Fibroblast of the aortic adventitia (primary cell): ENCODE results near the gene PHF2. TPM values are rescaled to one million over a fixed set of nuclear protein-coding genes. Genes with fewer than 3 reads are reported as not detected.
A peak's percentile ranks its signal among the peaks of the same experiment; 100 is the strongest.

Experiments used
- DNase-seq: peaks from one replicate; pipeline ENCODE4 v3.0.0-alpha.2; 2010; ENCODE audit warnings: low read depth
- H3K4me3 ChIP-seq: 2 replicates; pipeline ENCODE4 v1.5.1; 2011; ENCODE audit warnings: low read depth, mild to moderate bottlenecking, control low read depth, low read length, moderate library complexity
- total RNA-seq: library from RNA; depleted of rRNA; stranded (reverse); fragments of >200 nt; gene quantifications from 2 replicates; pipeline ENCODE4 v1.2.3, GENCODE V29; 2012; ENCODE audit warnings: low replicate concordance
- TF ChIP-seq, protein P1 (sequence below): IDR thresholded peaks from 2 replicates; pipeline ENCODE4 v1.5.1; 2011; ENCODE audit warnings: mild to moderate bottlenecking, low read length, control low read depth, inconsistent platforms; ENCODE audit not compliant: insufficient read depth

Gene PHF2
- total RNA-seq, 1 donor = 14.2 TPM

GRCh38 chr9:93681269-93682154 is 105.1 kb downstream of the PHF2 start:
- TF ChIP-seq, protein P1, sequence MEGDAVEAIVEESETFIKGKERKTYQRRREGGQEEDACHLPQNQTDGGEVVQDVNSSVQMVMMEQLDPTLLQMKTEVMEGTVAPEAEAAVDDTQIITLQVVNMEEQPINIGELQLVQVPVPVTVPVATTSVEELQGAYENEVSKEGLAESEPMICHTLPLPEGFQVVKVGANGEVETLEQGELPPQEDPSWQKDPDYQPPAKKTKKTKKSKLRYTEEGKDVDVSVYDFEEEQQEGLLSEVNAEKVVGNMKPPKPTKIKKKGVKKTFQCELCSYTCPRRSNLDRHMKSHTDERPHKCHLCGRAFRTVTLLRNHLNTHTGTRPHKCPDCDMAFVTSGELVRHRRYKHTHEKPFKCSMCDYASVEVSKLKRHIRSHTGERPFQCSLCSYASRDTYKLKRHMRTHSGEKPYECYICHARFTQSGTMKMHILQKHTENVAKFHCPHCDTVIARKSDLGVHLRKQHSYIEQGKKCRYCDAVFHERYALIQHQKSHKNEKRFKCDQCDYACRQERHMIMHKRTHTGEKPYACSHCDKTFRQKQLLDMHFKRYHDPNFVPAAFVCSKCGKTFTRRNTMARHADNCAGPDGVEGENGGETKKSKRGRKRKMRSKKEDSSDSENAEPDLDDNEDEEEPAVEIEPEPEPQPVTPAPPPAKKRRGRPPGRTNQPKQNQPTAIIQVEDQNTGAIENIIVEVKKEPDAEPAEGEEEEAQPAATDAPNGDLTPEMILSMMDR = no peak
- H3K4me3 ChIP-seq = no peak overlapping the region

GRCh38 chr9:93682155-93682968 is 106.0 kb downstream of the PHF2 start:
- peak; percentile 57 for DNase-seq
- H3K4me3 ChIP-seq = no peak overlapping the region
- TF ChIP-seq, protein P1 = peak; percentile 91

More at GRCh38 chr9:93681269-93682154, 105.1 kb downstream of the PHF2 start:
- no peak for DNase-seq

- TF ChIP-seq, protein P1 = no peak
- no peak for DNase-seq
- H3K4me3 ChIP-seq = no peak overlapping the region
These were observed 107.1 kb downstream of the PHF2 start for GRCh38 chr9:93683331-93684134.

DNA sequence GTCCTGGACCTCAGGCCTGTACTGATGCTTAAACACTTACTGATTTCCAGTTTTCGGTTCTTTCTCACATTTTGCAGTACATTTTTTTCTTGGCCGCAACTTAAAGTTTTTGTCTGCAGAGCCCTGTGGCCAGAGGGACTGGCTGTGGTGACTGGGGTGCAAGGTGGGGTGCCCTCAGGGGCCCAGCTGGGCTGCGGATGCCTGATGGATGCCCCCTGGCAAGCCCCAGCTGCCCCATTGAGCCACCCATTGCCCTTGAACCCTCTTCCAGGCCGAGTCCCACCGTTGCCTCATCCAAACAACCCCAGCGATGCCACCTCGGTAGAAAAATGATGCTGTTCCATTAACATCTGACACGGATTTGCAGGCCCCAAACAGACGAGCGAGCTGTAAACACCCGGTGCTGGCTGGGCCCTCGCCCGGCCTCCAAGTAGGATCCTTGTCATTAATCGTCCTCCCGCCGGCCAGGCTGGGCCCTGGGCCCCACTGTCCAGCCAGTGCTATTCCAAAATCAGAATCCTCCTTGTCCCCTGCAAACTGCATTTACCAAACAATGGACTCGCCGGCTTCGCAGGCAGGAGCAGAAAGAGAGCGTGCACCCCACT is 107.9 kb downstream of the PHF2 start:
- TF ChIP-seq, protein P1 = no peak
- no peak for DNase-seq
- H3K4me3 ChIP-seq = no peak overlapping the region

DNA sequence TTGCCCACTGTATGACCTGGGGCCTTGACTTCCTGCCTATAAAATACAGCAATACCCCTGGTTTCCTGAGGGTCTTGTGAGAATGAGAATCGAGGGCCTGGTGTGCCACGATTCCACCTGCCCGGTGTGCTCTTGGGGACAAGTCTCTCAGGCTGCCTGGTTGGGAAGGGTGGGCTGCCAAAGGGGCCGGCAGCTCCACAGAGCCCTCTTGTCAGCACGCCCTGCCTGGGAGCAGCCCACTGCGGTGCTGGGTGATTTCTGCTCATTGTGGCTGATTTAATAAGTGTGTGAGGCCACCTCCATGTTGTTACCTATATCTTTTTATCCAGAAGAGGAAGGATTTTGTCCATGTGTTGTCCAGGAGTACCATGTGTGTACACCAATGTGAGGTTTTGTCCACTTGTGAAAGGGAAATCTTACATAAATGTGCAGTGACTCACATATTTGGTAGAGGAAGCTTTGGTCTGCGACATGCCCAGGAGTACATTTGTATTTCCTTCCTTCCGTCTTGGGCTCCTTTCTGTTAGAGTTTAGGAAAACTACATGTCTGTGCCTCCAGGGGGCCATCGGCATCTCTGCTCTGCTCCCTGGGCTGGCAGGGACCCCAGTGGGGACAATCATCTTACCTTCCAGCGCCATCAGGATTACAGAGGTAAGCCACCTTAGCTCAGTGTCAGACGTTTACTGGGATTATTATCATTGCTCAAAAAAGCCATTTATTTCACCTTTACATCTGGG is 108.6 kb downstream of the PHF2 start:
- DNase-seq = peak; percentile 10
- TF ChIP-seq, protein P1 = peak; percentile 20
- no peak overlapping the region for H3K4me3 ChIP-seq
